Measurements from ENCODE around the gene TPCN1.

TPCN1 gene

GRCh38 chr12:113310489-113310888 is 89.2 kb downstream of the TPCN1 start:
- DNase-seq (ENCODE audit: low read depth), result no peak

GRCh38 chr12:113314121-113314529 is 92.9 kb downstream of the TPCN1 start:
- no peak for DNase-seq (ENCODE audit: low read depth)

DNA sequence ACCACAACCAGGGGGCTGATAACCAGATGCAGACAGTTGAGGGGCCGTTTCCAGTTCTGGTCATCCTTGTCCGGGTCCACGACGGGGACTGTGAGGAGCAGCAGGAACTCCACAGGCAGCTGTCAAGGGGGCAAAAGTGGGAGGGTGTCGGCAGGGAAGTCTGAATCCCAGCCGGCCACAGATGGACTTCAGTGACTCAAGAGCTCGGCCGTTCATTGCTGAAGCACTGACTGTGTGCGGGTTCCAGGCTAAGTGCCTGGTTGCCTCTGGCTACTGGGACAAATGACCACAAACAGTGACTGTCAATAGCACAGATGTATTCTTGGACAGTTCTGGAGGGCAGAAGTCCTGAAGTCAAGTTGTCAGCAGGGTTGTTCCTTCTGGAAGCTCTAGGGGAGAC is 94.1 kb downstream of the TPCN1 start:
- DNase-seq (ENCODE audit: low read depth), result no peak

GRCh38 chr12:113316155-113316554 is 94.9 kb downstream of the TPCN1 start:
- no peak for DNase-seq (ENCODE audit: low read depth)

- DNase-seq (ENCODE audit: low read depth), result no peak
These were observed 95.9 kb downstream of the TPCN1 start for GRCh38 chr12:113317122-113317521.

- no peak for DNase-seq (ENCODE audit: low read depth)
These were observed 96.9 kb downstream of the TPCN1 start for GRCh38 chr12:113318046-113318656.

DNA sequence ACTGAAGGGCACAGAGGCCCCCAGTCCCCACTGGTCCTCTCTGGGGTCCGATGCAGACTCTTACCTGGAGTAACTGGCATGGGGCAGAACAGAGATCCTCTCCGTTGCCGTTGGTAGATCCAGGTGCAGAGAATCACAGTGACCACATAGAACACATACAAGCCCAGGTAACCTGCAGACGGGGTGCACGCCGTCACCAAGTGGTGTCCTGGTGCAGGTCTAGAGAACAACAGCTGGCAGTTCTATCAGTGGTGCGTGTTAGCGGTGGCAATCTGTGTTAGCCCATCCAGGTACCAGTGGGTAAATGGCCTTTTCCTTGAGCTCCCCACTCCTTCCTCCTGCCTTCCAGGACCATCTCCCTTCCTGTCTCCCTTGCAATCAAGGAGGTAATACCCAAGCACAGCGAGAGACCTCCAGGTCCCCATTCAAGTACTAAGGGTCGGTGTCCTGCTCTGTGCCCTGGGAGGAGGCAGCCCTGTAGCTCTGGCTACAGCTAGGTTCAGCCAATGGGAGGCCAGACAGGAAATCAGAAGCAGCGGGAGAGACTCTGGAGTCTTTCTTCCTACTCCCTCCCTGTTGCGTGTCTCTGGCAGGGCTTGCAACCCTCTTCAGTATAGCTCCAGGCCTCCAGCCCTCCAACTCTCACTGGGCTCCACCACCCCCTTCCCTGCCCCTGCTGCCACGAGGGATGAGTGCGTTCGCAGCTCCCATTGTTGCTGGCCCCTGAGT is 97.8 kb downstream of the TPCN1 start:
- no peak for DNase-seq (ENCODE audit: low read depth)

DNA sequence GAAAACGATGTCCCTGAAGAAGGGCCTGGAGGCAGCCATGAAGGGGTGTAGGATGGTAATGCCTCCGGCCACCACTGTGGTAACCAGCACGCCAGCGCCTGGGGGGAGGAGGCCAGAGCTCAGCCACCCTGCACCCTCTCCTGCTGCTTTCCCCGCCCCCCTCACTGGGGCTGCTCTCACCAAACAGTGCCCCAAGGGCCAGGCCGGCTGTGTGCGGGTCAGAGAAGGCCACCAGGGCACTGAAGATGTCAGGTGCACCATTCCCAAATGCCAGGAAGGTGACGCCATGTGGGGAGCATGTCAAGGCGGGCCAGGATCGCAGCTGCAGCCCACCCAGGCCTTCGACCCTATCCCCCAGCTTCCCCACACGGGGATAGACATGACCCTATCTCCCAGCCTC is 99.1 kb downstream of the TPCN1 start:
- no peak for DNase-seq (ENCODE audit: low read depth)

DNA sequence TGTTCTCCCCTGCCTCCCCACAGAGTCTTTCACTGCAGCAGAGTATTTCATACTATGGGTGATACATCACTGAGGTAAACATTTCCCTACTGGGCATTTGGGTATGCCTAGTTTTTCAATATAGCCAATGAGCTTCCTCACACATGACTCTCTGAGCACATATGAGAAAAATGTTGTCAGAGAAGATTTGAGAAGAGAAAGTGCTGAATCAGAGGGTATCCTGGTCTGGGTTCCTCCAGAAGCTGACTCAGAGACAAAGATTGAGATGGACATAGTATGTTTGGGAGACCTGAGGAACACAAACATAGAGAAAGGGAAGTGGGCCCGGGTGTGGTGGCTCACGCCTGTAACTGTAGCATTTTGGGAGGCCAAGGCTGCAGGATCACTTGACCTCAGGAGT is 101.1 kb downstream of the TPCN1 start:
- no peak for DNase-seq (ENCODE audit: low read depth)

DNA sequence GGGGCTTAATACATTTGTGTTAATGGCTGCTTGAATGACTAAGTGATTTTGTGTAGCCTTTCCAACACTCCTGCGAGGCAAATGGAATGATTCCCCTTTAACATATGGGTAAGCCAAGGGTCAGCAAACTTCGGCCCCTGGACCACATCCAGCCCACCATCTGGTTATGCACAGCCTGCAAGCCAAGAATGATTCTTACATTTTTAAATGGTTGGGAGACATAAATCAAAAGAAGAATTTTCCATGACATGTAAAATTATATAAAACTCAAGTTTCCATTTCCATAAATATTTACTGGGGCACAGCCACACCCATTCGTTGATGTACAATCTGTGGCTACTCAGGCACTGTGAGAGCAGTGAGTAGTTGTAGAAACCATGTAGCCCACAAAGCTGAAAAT is 104.7 kb downstream of the TPCN1 start:
- no peak for DNase-seq (ENCODE audit: low read depth)

GRCh38 chr12:113326775-113327395 is 105.6 kb downstream of the TPCN1 start:
- no peak for DNase-seq (ENCODE audit: low read depth)

DNA sequence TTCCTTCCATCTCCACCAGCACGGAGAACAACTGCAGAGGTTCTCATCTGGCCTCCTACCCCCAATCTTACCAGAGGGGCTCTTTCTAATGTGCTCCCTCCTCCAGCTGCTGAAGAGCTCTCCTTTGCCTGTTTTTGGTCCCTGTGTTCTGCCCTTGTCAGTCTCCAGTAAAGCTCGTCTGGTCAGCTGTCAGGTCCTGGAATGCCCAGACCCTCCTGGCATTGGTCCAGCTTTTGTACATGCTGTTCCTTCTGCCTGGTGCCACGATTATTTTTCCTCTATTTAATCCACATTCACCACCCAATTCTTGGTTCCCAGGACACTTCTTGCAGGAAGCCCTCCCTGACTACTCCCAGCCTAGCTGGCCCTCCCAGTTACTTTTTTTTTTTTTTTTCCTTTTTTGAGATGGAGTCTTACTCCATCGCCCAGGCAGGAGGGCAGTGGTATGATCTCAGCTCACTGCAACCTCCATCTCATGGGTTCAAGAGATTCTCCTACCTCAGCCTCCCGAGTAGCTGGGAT is 107.2 kb downstream of the TPCN1 start:
- no peak for DNase-seq (ENCODE audit: low read depth)

DNA sequence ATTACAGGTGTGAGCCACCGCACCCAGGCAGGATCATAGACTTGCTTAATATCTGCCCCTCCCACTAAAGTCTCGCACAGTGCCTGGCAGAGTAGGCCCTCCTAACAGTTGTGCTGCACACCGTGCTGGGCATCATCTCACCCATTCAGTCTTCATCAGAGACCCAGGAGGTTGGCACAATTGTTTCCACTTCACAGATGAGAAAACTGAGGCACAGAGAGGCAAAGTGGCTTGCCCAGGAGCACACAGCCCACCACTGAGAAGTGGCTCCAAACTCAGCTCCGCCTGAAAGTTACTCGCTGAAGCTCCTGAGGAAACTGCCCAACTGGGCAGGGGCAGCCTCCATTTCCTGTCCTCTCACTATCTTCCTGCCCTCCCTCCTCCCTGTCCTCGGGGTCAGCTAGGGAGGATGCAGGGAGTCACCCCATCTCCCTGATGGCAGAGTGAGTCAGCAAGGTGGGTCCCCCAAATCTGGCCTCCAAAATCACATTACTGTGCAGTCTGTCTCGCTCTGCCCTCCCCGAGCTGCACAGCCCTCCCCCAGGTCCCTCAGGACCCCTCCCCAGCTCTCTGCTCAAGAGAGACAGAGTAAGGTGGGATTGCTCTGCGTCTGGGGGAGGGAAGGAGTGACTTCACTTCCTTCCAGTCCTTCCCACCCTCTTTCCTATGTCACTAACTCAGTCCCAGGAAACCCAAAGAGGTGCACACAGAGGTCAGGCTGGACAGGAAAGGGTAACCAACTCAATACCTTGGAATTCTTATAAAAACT is 107.9 kb downstream of the TPCN1 start:
- DNase-seq (ENCODE audit: low read depth), result no peak

DNA sequence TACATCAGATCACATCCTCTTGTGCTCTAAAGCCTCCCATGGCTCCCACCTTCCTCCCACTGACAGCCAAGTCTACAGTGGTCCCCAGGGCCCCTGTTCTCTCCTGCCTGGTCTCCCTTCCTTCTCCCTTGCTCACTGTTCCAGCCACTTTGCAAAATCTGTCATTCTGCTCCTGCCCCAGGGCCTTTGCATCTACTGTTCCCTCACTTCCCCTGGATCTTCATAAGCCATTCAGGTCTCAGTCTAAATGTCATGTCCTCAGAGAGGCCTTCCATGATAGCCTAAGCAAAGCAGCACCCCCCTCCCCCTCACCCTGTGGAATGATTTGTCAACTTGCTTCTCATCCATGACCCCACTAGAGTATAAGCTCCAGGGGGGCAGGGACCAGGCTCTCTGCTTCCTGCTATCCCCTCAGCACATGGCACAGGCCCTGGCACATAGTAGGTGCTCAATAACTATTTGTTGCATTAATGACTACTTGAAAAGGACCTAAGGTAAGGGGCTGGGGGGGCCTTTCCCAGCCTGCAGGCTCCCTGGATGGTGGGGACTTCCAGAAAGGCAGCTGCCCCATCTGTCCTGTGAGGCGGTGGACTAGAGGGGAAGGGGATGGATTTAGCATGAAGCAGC is 108.6 kb downstream of the TPCN1 start:
- no peak for DNase-seq (ENCODE audit: low read depth)

GRCh38 chr12:113330505-113330904 is 109.2 kb downstream of the TPCN1 start:
- no peak for DNase-seq (ENCODE audit: low read depth)

DNA sequence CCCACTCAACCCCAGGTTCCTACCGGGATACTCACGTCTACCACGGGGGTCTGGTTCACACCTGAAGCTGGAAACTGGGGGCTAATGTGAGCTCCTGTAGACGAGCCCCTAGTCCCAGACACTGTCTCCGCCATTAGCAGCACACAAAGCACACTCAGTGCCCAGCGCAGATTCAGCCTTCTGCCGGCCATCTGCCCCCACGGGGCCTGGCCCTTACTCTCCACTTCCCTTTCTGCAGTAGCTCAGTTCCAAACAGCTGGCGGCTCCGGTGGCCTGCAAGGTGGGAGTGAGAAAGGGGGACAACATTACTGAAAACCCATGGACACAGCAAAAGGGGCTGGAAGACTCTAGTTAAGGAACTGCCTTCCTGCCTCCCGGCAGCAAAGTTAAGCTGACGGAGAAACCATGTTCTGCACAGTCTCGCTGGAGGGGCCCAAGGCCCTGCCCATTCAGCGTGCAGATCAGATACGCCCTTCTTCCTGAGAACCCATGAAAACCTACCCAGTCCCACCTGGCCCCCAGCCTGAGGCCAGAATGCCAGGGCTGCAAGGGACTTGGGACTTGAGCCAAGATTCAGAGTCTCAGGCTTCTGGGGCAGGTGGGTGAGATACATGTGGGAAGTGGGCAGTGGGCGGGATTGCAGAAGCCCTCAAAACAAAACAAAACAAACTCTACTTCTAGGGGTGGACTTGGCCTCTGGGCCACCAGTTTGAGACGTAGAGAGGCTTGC is 111.6 kb downstream of the TPCN1 start:
- DNase-seq (ENCODE audit: low read depth), result no peak

GRCh38 chr12:113333418-113333750 is 112.1 kb downstream of the TPCN1 start:
- DNase-seq (ENCODE audit: low read depth), result no peak

DNA sequence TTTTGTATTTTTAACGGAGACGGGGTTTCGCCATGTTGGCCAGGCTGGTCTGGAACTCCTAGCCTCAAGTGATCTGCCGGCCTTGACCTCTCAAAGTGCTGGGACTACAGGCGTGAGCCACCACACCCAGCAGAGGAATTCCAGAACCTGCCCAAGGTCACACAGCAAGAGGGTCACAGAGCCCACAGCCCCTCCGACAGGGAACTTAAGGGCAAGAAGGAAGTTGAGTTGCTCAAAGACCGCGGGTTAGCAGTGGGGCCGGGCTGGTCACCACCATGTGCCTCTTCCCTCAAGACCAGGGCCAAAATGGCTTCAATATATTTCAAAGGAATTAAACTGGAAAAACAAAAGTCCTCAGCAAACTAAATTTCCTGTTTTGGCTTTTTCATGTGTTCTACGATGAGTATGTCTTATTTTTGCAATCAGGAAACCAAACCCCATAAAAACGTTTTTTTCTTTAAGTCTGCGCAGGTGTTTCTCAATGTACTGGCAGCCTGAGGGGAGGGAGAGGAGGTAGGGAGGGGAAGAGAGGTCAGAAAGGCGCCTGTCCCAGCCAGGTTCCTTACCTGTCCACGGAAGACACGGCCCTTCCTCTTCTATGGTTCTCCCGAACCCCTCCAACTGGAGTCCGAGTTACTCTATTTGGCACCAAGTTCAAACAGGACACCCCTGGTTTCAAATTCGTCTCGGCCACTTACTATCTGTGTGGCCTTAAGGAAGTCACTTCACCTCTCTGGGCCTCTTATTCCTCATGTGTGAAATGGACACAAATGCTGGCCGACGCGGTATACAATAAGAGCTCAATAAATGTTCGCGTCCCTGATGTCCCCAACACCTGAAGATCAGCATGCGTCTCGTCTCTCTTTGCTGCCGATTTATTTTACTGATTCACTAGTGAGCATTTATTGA is 112.9 kb downstream of the TPCN1 start:
- no peak for DNase-seq (ENCODE audit: low read depth)

DNA sequence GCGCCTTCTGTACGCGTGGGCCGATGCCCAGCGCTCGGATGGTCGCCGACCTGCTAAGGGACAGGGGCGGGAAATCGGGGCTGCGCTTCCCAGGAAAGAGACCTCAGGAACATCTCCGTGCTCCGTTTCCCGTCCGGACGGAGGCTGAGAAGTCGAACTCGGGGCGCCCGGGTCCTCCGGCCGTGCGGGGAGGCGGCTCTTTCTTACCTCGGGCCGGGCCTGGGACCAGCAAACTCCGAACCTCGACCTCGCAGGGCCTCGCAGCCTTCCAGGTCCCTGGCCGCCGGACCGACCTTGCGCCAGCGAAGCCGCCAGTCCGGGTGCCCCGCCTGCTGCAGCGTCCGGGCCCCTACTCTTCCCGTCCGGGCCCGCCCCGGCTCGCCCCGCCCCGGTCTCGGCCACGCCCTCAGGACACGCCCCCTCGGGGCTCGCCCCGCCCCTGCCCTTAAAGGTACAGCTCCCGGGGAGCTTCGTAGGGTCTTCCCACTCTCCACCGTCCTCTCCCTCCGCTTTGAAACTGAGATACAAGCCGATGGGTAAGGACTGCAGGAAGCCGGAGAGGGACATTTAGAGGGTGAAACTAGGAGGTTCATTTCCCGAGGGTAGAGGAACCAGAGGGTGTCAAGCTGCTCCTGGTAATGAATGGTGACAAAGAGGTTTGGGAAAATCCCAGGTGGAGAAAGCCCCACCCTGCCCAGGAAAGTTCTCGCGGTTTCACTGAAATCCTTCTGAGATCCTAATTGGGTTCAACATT is 113.7 kb downstream of the TPCN1 start, which contains the start of gene SLC8B1:
Gene SLC8B1 (minus strand): TSS at position 324 of the 754 bp plus-strand sequence. CDS start 2,231 bp downstream, outside the sequence.
- DNase-seq (ENCODE audit: low read depth), result peak; percentile 80

Data from stimulated activated CD4-positive, alpha-beta T cell treated with anti-CD3 and anti-CD28 coated beads, Interleukin-2, amount 100 ng/mL, for 4 hours (primary cell).